ENCODE measurements around the gene TTC33.

Gene TTC33

DNA sequence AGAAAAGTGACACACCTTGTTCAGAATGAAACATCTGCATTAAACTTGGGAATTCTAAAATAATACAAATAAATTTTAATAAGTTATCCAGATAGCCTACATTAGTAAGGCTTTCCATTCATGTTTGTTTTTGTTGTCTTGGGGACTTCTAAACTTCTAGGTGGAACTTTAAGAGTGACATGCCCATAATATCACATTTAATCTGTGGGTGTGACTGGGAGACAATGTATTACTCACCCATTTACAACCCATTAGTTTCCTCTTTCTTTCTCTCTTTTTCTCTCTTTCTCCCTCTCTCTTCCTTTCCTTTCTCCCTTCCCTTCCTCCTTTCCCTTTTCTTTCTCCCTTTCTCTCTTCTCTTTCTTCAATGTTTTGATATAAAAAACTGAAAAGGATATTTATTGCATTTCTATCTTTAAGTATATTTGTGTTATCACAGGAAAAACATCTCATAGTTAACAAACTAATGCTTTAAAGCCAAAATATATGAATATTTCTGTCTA is 88.5 kb downstream of the TTC33 start:
- TF ChIP-seq, protein P1, sequence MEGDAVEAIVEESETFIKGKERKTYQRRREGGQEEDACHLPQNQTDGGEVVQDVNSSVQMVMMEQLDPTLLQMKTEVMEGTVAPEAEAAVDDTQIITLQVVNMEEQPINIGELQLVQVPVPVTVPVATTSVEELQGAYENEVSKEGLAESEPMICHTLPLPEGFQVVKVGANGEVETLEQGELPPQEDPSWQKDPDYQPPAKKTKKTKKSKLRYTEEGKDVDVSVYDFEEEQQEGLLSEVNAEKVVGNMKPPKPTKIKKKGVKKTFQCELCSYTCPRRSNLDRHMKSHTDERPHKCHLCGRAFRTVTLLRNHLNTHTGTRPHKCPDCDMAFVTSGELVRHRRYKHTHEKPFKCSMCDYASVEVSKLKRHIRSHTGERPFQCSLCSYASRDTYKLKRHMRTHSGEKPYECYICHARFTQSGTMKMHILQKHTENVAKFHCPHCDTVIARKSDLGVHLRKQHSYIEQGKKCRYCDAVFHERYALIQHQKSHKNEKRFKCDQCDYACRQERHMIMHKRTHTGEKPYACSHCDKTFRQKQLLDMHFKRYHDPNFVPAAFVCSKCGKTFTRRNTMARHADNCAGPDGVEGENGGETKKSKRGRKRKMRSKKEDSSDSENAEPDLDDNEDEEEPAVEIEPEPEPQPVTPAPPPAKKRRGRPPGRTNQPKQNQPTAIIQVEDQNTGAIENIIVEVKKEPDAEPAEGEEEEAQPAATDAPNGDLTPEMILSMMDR (IDR thresholded peaks at IDR 0.05), result no peak

DNA sequence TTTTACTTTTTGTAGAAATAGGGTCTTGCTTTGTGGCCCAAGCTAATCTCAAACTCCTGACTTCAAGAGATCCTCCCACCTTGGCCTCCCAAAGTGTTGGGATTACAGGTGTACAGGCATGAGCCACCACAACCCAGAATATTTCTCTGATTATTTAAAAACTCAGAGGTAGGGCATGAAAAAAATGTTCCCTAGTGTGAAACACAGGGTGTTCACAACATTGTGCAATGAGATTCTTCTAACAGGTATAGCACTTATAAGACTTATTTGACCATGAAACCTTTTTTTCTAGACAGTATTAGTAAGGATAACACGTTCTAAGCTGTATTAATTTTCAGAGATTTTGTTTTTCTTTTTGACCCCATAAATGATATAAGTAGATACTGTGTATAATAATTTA is 89.1 kb downstream of the TTC33 start:
- TF ChIP-seq, protein P1 (IDR thresholded peaks at IDR 0.05), result no peak

DNA sequence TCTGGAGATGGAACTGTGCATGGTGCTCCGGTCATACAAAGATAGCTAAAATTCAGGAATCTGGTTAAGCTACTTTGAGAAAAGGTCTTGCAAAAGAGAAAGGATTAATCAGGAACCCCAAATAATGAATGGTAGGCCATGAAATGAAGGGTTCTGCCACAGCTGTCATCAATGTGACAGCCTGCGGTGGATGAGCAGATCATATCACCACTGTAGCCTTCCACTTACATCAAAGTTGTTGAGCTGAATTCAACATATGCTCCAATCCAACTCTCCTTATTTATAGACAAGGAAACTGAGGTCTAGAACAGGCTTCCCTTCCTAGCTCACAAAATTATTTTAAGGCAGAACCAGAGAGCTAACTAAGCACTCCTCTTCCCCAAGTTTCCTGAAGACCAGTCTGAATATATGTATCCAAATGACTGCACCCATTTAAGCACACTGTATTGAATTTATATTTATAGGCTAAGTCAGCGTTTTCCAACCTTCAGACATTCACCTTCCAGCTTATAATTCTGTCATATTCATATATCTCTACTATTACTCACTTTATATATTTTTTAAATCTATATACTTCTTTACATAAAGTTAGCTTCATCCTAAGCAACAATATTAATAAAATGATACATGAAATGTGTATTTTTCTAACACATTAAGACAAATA is 90.0 kb downstream of the TTC33 start:
- TF ChIP-seq, protein P1 (IDR thresholded peaks at IDR 0.05), result no peak

DNA sequence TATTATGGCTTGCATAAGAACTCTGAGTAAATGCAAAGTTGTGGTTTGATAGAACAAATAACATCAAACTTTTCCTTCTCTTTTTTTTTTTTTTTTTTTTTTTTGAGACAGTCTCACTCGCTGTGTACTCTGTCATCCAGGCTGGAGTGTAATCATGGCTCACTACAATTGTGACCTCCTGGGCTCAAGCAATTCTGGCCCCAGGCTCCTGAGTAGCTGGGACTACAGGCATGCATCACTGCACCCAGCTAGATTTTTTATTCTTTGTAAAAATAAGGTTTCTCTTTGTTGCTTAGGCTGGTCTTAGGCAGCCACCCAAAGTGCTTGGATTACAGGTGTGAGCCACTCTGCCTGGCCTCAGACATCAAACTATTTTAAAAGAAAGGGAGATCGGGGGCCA is 95.0 kb downstream of the TTC33 start:
- TF ChIP-seq, protein P1 (IDR thresholded peaks at IDR 0.05), result no peak

DNA sequence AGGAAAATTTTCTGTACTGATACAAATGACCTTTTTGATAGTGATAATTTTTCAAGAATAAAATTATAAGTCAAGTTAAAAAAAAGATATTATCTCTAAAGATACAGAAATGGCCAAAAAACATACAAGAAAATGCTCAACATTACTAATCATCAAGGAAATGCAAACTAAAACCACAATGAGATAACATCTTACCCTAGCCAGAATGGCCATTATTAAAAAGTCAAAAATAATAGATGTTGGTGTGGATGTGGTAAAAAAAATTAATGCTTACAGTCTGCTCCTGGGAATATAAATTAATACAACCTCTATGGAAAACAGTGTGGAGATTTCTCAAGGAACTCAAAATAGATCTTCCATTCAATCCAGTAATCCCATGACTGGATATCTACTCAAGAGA is 99.0 kb downstream of the TTC33 start:
- TF ChIP-seq, protein P1 (IDR thresholded peaks at IDR 0.05), result no peak

DNA sequence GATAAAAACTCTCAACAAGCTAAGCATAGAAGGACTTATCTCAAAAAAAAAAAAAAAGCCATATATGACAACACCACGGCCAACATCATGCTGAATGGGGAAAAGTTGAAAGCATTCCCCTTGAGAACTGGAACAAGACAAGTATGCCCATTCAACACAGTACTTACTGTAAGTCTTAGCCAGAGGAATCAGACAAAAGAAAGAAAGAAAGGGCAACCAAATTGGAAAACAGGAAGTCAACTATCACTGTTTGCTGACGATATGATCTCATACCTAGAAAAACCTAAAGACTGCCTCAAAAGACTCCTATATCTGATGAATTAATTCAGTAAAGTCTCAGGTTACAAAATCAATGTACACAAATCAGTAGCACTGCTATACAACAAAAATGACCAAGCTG is 100.6 kb downstream of the TTC33 start:
- TF ChIP-seq, protein P1 (IDR thresholded peaks at IDR 0.05), result no peak

DNA sequence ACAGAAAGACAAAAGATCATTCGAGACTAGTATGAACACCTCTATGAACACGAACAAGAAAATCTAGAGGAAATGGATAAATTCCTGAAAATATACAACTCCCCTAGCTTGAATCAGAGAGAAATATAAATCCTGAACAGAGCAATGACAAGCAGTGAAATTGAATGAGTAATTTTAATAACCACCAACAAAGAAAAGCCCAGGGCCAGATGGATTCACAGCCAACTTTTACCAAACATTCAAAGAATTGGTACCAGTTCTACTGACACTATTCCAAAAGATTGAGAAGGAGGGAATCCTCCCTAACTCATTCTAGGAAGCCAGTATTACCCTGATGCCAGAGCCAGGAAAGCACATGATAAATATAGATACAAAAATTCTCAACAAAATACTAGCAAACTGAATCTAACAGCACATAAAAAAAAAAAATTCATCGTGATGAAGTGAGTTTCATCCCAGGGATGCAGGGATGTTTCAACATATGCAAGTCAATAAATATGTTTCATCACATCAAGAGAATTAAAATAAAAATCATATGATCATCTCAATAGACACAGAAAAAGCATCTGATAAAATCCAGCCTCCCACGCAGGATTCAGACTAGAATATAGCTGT is 101.3 kb downstream of the TTC33 start:
- TF ChIP-seq, protein P1 (IDR thresholded peaks at IDR 0.05), result no peak

All from LNCAP (cell line).